ENCODE results near the gene DGKB.

- no peak for TF ChIP-seq POLR2A (IDR thresholded peaks at IDR 0.05)
- TF ChIP-seq, protein P1, sequence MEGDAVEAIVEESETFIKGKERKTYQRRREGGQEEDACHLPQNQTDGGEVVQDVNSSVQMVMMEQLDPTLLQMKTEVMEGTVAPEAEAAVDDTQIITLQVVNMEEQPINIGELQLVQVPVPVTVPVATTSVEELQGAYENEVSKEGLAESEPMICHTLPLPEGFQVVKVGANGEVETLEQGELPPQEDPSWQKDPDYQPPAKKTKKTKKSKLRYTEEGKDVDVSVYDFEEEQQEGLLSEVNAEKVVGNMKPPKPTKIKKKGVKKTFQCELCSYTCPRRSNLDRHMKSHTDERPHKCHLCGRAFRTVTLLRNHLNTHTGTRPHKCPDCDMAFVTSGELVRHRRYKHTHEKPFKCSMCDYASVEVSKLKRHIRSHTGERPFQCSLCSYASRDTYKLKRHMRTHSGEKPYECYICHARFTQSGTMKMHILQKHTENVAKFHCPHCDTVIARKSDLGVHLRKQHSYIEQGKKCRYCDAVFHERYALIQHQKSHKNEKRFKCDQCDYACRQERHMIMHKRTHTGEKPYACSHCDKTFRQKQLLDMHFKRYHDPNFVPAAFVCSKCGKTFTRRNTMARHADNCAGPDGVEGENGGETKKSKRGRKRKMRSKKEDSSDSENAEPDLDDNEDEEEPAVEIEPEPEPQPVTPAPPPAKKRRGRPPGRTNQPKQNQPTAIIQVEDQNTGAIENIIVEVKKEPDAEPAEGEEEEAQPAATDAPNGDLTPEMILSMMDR (IDR thresholded peaks at IDR 0.05), result no peak
Measured at GRCh38 chr7:14385074-14385473, 517.5 kb downstream of the DGKB start.
